ENCODE results near the gene G6PC3. TPM values are rescaled to one million over a fixed set of nuclear protein-coding genes. Genes with fewer than 3 reads are reported as not detected.
"Not testable (repeated sequence)": the region's sequence is repeated elsewhere in the genome, so short reads cannot be mapped to it uniquely, and the experiment has no call there.

Gene G6PC3
- total RNA-seq, 1 experiment from 2014 or later = 22.8 TPM

DNA sequence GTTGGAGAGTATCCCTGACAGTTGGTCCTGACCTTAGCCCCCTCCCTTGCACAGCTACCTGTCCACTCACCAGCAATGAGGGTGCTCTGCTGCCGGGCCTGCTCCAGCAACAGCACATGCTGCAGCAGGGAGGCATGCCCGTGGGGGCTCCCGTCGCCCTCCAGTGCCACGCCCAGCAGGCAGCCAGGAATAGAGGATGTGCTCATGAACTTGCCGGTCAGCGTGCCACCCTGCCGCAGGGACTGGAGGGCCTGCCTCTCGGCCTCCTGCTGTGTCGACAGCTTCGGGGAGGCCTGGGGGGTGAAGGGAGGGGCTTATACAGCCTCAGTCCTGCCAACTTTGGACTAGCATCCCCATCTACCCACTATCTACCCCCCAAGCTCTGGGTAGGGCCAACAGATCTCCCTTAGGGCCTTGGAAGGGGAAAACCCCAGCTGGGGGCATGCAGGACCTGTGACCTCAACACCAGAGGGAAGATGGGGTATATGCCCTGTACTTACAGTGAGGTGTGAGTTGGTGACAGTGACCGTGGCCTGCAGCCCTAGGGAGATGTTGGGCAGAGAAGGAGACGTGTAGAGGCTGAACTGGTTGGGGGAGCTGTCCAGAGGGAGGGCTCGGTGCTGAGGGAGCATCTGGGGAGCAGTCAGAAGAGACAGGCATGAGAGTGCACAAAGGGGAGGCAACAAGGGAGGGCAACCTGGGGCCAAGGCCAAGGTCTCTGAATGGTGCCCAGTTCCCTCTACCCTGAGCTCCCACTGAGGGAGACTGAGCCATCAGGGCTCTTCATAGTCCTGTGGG, 20.9 kb downstream of the G6PC3 start:
- Histone ChIP-seq H3K4me3 (no peak overlapping the region), H3K36me3 (peaks cover 19% of the 10 kb centered on the region)

DNA sequence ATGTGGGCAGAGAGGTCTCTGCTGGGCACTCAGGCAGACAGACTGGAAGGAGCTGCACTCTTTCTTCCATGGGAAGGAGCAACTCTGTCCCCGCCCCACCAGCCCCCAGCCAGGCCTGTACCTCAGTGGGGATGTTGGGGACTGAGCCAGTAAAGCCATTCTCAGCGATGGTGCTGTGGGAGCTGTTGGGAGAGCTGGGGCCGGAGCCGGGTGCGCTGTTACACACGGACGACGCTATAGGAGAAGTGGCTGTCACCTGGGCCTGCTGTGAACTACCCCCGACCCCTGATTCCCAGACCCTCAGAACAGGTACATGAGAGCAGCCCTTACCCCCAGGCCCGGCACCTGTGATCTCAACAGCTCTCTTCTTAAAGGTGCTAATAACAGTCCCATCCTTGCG, 21.5 kb downstream of the G6PC3 start:
- Histone ChIP-seq H3K4me3 (no peak overlapping the region), H3K36me3 (peaks cover 19% of the 10 kb centered on the region), H3K27me3 (no peaks in the 10 kb centered on the region), H3K9me3 (no peaks in the 10 kb centered on the region)
- no peak for DNase-seq

More for the DNA sequence above, 20.9 kb downstream of the G6PC3 start:
- H3K27me3 ChIP-seq = no peaks in the 10 kb centered on the region
- H3K9me3 ChIP-seq = no peaks in the 10 kb centered on the region
- DNase-seq = no peak

DNA sequence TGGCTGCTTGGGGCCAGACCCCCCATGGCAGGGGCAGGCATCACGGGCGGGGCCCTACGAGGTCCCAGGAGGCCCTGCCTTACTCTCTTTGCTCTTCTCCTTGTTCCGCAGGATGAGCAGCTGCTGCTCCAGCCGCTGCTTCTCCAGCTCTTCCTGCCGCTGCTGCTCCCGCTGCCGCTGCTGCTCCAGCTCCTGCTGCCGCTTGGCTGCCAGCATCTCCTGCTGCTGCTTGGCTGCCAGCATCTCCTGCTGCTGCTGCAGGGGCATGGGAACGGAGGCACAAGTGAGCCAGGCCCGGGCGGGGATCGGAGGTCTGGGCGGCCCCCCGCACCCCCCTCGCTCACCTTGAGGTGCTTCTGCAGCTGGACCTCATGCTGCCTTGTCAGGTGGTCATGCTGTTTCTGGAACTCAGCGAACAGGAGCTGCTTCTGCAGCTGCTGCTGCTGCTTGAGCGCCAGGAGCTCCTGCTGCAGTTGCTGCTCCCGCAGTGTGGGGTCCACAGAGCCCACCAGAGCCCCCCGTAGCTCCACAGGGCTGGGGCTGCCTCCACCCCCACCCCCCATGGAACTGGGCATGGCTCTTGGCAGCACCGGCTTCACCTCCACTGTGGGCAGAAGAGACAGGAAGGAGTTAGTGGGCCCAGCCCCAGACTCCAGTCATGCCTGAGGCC, 22.8 kb downstream of the G6PC3 start:
- no peak overlapping the region for H3K4me3 ChIP-seq
- no peaks in the 10 kb centered on the region for H3K9me3 ChIP-seq
- H3K36me3 ChIP-seq = peaks cover 16% of the 10 kb centered on the region
- H3K27me3 ChIP-seq = no peaks in the 10 kb centered on the region
- DNase-seq = no peak

DNA sequence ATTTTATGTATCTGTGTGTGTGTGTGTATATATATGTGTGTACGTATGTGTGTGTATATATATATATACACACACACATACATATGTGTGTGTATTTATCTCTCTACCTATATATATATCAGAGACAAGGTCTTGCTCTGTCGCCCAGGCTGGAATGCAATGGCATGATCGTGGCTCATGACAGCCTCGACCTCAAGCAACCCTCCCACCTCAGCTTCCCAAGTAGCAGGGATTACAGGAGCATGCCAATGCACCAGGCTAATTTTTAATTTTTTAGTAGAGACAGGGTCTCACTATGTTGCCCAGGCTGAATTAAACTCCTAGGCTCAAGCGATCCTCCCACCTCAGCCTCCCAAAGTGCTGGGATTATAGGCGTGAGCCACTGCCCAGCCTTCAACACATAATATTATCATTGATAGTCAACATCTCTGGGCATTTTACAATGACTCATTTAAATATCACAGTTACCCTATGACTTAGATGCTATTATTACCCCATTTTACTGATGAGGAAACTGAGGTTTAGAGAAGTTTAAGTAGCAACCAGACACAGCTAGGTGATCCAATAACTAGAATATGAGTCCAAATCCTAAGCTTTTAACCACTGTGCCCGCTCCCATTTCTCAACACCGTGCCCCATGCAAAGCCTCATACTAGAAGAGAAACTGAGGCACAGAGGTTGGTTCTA, 24.3 kb downstream of the G6PC3 start:
- no peak for DNase-seq
- no peak overlapping the region for H3K4me3 ChIP-seq
- no peaks in the 10 kb centered on the region for H3K9me3 ChIP-seq
- no peaks in the 10 kb centered on the region for H3K27me3 ChIP-seq
- H3K36me3 ChIP-seq = peaks cover 8% of the 10 kb centered on the region

DNA sequence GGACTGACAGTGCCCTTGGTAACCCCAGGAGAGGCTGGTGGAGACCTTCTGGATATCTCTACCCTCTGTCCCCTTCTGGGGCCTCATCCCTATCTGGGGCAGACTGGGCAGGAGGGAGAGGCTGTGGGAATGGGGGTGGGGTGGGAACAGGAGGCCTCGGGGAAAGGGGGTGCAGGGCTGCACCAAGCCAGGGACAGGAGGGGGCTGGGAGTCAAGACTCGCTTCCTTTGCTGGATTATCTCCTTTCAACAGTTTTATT, 24.8 kb downstream of the G6PC3 start:
- Histone ChIP-seq H3K9me3 (no peaks in the 10 kb centered on the region), H3K27me3 (no peaks in the 10 kb centered on the region), H3K36me3 (peaks cover 10% of the 10 kb centered on the region), H3K4me3 (peak overlapping the region; percentile 44)
- no peak for DNase-seq

DNA sequence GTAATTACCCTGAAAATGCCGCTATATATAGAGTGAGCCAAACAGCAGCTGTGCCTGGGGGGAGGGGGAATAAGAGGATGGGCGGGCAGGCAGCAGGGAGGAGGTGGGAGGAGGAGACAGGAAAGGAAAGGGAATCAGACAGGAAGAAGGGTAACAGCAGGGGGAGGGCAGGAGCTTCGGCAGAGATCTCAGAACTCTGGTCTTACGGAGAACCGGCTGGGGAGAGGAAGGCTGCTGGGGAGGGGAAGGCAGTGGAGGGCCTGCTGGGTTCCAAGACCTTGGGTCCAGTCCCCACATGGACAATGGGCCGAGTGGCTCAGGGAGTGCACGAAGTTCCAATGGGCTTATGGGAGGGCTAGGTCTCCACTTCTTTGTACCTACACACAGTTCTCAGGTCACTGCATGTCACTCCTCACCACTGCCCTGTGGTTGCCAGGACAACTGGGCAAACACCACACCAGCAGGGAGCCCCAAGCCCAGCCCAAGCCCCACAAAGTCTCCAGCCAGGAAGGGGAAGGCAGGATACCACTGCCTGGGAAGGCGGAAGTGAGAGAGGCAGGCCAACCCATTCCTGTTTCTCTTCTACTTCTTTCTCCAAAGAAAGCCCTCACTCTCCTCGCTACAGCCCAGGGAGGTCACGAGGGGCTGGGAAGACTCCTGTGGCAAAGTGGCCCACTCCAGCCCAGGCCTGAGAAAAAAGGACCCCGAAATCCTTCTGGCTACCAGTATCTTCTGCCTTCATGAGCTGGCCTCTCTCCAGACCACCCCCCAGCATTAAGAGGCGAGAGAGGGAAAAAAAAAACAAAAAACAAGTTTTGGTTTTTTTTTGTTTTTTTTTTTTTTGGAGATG, 25.3 kb downstream of the G6PC3 start:
- DNase-seq = peak; percentile 94
- Histone ChIP-seq H3K36me3 (peaks cover 9% of the 10 kb centered on the region), H3K9me3 (no peaks in the 10 kb centered on the region), H3K27me3 (no peaks in the 10 kb centered on the region), H3K4me3 (peak overlapping the region; percentile 44)

DNA sequence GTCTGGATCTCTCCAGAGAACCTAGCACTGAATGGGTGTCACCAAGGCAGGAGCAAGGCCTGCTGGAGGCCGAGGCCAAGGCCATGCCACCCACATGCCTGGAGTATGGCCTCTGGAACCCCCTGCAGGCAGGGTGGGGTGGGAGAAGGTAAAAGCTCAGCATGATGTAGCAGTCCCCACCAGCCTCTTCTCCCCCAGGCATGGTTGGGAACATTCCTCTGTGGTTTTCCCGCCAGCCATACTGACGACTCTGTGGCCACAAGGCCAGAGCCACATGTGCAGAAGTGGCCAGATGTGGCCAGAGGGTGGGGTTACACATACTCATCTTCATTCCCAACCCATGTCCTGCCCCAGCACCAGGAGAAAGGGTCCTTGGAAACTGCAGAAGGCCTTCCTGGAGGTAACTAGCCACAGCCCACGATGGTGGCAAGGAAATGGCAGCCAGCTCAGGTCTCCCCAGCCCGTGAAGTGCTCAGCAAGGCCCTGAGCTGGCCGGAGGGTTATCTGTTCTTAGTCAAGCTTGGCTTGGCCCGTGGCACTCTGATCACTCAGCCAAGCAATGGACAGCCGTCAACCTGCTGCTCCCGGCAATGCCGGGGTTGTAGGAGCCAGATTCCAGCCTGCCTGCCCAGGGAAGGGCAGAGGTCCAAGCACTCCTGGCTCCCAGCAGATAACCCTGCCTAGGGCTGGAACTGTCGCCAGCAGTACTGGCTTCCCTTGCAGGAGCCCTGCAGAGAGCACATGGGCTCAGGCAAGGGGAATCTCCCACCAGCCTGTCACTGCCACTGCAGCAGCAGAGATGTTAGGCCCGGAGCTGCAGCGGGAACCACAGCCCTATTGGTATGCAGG, 26.8 kb downstream of the G6PC3 start:
- no peaks in the 10 kb centered on the region for H3K9me3 ChIP-seq
- no peaks in the 10 kb centered on the region for H3K27me3 ChIP-seq
- no peak overlapping the region for H3K4me3 ChIP-seq
- peaks cover 2% of the 10 kb centered on the region; the same call in 1 of the 2 replicates for H3K36me3 ChIP-seq
- peak; percentile 94 for DNase-seq

- not testable (repeated sequence) for H3K4me3 ChIP-seq, H3K36me3 ChIP-seq, DNase-seq, H3K27me3 ChIP-seq, H3K9me3 ChIP-seq
Measured at GRCh38 chr17:44101858-44102257, 31.3 kb downstream of the G6PC3 start.

DNA sequence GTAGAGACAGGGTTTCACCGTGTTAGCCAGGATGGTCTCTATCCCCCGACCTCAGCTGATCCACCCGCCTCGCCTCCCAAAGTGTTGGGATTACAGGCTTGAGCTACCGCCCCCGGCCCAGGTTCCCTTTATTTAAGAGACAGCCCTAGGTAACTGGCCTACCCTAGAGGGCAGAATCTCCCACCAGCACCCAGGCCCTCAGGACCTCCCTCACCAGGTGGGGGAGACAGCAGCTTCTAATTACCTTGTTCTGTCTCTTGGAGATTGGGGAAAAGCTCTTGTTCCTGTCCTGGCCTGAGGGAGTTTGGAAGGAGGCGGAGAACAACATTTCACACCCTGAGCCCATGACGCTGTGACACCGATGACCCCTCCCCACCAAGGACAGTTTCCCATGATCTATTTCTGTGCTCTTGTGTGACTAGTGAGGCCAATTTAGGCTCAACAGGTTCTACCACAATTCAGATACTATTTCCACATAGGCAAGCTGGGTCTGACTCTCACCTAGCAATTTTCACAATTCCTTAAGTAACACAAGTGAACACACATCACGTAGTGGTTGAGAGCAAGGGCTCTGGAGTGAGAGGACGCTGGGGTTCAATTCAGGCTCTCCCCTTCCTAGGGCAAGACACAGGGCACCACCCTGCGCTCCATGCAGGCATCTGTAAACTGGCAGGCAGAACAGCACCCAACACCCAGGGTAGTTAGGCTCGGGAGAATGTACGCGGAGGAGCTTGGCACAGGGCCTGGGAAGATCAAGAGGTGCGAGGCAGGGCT, 32.5 kb downstream of the G6PC3 start:
- Histone ChIP-seq H3K4me3 (no peak overlapping the region), H3K27me3 (no peaks in the 10 kb centered on the region), H3K9me3 (no peaks in the 10 kb centered on the region), H3K36me3 (peaks cover 2% of the 10 kb centered on the region; the same call in 1 of the 2 replicates)
- no peak for DNase-seq

DNA sequence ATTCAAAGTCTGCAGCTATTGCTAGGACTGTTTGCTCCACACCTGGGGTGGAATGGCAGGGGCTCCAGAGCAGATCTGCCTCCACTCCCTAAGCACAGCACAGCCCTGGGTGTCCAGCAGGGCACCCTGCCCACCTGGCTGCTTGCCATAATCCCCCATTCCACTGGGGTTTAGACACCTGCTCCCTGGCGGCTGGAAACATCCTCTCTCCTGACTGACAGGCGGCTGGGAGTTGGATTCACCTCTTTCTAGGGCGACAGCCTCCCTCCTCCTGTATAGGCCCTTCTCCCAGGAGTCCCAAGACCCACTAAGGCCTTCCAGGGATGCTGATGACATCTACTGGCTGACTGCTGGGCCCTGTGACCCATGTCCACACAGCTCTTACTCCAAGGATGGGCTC, 34.9 kb downstream of the G6PC3 start:
- Histone ChIP-seq H3K4me3 (no peak overlapping the region), H3K9me3 (no peaks in the 10 kb centered on the region), H3K36me3 (no peaks in the 10 kb centered on the region; the same call in 1 of the 2 replicates), H3K27me3 (no peaks in the 10 kb centered on the region)
- no peak for DNase-seq

- H3K27me3 ChIP-seq = no peaks in the 10 kb centered on the region
- H3K36me3 ChIP-seq = no peaks in the 10 kb centered on the region; the same call in 1 of the 2 replicates
- H3K4me3 ChIP-seq = no peak overlapping the region
- DNase-seq = no peak
- H3K9me3 ChIP-seq = no peaks in the 10 kb centered on the region
Measured at GRCh38 chr17:44105941-44106340, 35.4 kb downstream of the G6PC3 start.

DNA sequence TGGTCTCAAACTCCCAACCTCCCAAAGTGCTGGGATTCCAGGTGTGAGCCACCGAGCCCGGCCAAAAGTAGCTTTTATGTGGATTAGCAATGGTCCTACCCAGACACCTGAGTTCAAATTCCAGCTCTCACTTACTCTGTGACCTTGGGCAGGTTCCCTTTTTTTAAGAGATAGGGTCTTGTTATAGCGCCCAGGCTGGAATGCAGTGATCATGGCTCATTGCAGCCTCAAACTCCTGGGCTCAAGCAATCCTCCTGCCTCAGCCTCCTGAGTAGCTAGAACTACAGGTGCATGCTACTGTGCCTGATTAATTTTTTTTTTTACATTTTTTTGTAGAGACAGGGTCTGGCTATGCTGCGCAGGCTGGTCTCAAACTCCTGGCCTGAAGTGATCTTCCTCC, 36.3 kb downstream of the G6PC3 start:
- Histone ChIP-seq H3K36me3 (no peaks in the 10 kb centered on the region; the same call in 1 of the 2 replicates), H3K27me3 (no peaks in the 10 kb centered on the region), H3K9me3 (no peaks in the 10 kb centered on the region), H3K4me3 (no peak overlapping the region)
- DNase-seq = no peak

- peak; percentile 98 for DNase-seq
- H3K9me3 ChIP-seq = no peaks in the 10 kb centered on the region
- no peaks in the 10 kb centered on the region for H3K27me3 ChIP-seq
- H3K4me3 ChIP-seq = no peak overlapping the region
- H3K36me3 ChIP-seq = no peaks in the 10 kb centered on the region; the same call in none of the 2 replicates
Measured at GRCh38 chr17:44108440-44109311, 38.1 kb downstream of the G6PC3 start.

DNA sequence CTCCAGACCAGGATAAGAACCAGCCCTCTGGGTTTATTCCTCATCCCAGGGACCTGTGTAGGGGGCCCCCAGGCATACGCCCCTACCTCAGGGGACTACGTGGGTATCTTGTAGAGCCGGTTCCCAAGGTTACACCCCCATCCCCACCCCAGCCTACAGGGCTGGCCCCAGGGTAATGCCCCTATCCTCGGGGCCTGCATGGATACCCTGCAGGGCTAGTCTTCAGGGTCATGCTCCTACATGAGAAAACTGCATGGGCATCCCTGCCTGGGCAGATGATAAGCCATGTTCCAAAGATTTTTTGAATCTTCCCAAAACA, 38.7 kb downstream of the G6PC3 start:
- Histone ChIP-seq H3K9me3 (no peaks in the 10 kb centered on the region), H3K36me3 (no peaks in the 10 kb centered on the region; the same call in none of the 2 replicates), H3K27me3 (no peaks in the 10 kb centered on the region), H3K4me3 (no peak overlapping the region; the same call in 1 of the 2 replicates)
- DNase-seq = no peak
